H1 (cell line): ENCODE results near the gene USP10. TPM values are rescaled to one million over a fixed set of nuclear protein-coding genes. Genes with fewer than 3 reads are reported as not detected.

Experiments used
- CTCF ChIA-PET: fragments of 300-600 bp; sonication (Branson Sonifier 250); formaldehyde crosslinking; loops from one replicate; lab custom pipeline; 2021; ENCODE audit not compliant: partially characterized antibody; lab: Charles Lee
- POLR2A ChIA-PET: fragments of 300-600 bp; sonication (Branson Sonifier 250); formaldehyde crosslinking; loops from one replicate; lab custom pipeline; 2021; ENCODE audit warnings: inconsistent platforms; ENCODE audit not compliant: partially characterized antibody; lab: Charles Lee
- DNase-seq, 2 experiments: peaks; one replicate each; pipeline versions ENCODE4 v3.0.0 to v3.0.0-alpha.2; 2010 to 2022; ENCODE audit warnings: low spot score in 2 of 2, low read depth in 1 of 2, mixed read lengths in 1 of 2
- FAIRE-seq: peaks from 2 replicates; lab custom pipeline; 2011; peaks lifted over from hg19 to GRCh38; lab: Jason Lieb, UNC
- H2AFZ ChIP-seq: 2 replicates; pipeline ENCODE4 v1.8.1; 2012; ENCODE audit warnings: low read length, inconsistent platforms
- H2AK5ac ChIP-seq: 2 replicates; pipeline ENCODE4 v1.6.1; 2013; ENCODE audit warnings: low read depth, low read length
- H2BK120ac ChIP-seq: replicated peaks from 2 replicates; pipeline ENCODE3; 2013; ENCODE audit warnings: low read depth, low read length, inconsistent platforms
- H2BK12ac ChIP-seq: 2 replicates; pipeline ENCODE4 v1.6.1; 2013; ENCODE audit warnings: low read depth, low read length
- H2BK15ac ChIP-seq: 2 replicates; pipeline ENCODE4 v1.6.1; 2013; ENCODE audit warnings: low read length
- H2BK20ac ChIP-seq: 2 replicates; pipeline ENCODE4 v1.6.1; 2013; ENCODE audit warnings: low read length
- H2BK5ac ChIP-seq: 2 replicates; pipeline ENCODE4 v1.6.1; 2013; ENCODE audit warnings: low read depth, low read length
- H3K14ac ChIP-seq: 2 replicates; pipeline ENCODE4 v1.6.1; 2013; ENCODE audit warnings: inconsistent platforms; ENCODE audit not compliant: insufficient read length
- H3K18ac ChIP-seq: 2 replicates; pipeline ENCODE4 v1.6.1; 2013; ENCODE audit warnings: low read length; ENCODE audit errors: extremely low read depth
- H3K23ac ChIP-seq: 2 replicates; pipeline ENCODE4 v1.6.1; 2013; ENCODE audit warnings: inconsistent platforms; ENCODE audit not compliant: insufficient read length
- H3K23me2 ChIP-seq: 2 replicates; pipeline ENCODE4 v1.6.1; 2013; ENCODE audit warnings: low read depth, low read length
- H3K27ac ChIP-seq: 2 replicates; pipeline ENCODE4 v1.6.1; 2011; ENCODE audit warnings: low read depth, low read length, inconsistent platforms
- H3K27me3 ChIP-seq, 4 experiments: replicated peaks in 1 of 4; 1 replicate in 1 of 4; 2 replicates in 3 of 4; pipeline versions ENCODE4 v1.6.1 to v1.8.1; 2011 to 2013; ENCODE audit warnings: low read length in 3 of 4, mild to moderate bottlenecking in 3 of 4, inconsistent platforms in 2 of 4, mixed read lengths in 2 of 4, moderate library complexity in 1 of 4; ENCODE audit not compliant: control insufficient read depth in 3 of 4, insufficient read depth in 3 of 4; ENCODE audit errors: extremely low read depth in 1 of 4
- H3K36me3 ChIP-seq, 4 experiments: 2 replicates each; pipeline versions ENCODE4 v1.6.1 to v1.8.1; 2011 to 2013; ENCODE audit warnings: mild to moderate bottlenecking in 4 of 4, low read length in 3 of 4, moderate library complexity in 2 of 4, control low read depth in 1 of 4, inconsistent platforms in 1 of 4; ENCODE audit not compliant: insufficient read depth in 4 of 4, control insufficient read depth in 2 of 4
- H3K4ac ChIP-seq: replicated peaks from 2 replicates; pipeline ENCODE3; 2013; ENCODE audit warnings: low read length, low read depth, mixed read lengths, inconsistent platforms; ENCODE audit not compliant: insufficient read length
- H3K4me1 ChIP-seq, 4 experiments: replicated peaks in 1 of 4; 1 replicate in 1 of 4; 2 replicates in 3 of 4; pipeline versions ENCODE4 v1.6.1 to v1.8.1; 2011 to 2013; ENCODE audit warnings: low read length in 3 of 4, inconsistent platforms in 2 of 4, mixed read lengths in 1 of 4; ENCODE audit not compliant: insufficient read depth in 4 of 4, control insufficient read depth in 3 of 4
- H3K4me2 ChIP-seq, 2 experiments: 2 replicates each; pipeline versions ENCODE4 v1.6.1 to v1.8.1; 2011 to 2013; ENCODE audit warnings: low read depth in 2 of 2, low read length in 2 of 2, control low read depth in 1 of 2, inconsistent platforms in 1 of 2, mild to moderate bottlenecking in 1 of 2; ENCODE audit not compliant: insufficient read depth in 1 of 2
- H3K4me3 ChIP-seq, 4 experiments: fragments of 200-600, 300-600 bp in 1 of 4; sonication (generic), shearing (Covaris generic), sonication (Bioruptor Twin) in 1 of 4; 2 replicates each; pipeline versions ENCODE4 v1.5.1 to v1.8.1; 2011 to 2016; ENCODE audit warnings: low read length in 4 of 4, low read depth in 3 of 4, control low read depth in 2 of 4, inconsistent platforms in 2 of 4, mild to moderate bottlenecking in 2 of 4, mixed read lengths in 1 of 4, moderate library complexity in 1 of 4; ENCODE audit not compliant: insufficient read depth in 2 of 4; ENCODE audit errors: extremely low read depth in 1 of 4
- H3K56ac ChIP-seq: replicated peaks from 2 replicates; pipeline ENCODE3; 2013; ENCODE audit warnings: low read depth, mild to moderate bottlenecking, mixed read lengths, low read length, inconsistent platforms; ENCODE audit not compliant: insufficient read length
- H3K79me1 ChIP-seq: 2 replicates; pipeline ENCODE4 v1.6.1; 2013; ENCODE audit warnings: low read depth, low read length, control low read depth
- H3K79me2 ChIP-seq, 2 experiments: 2 replicates each; pipeline versions ENCODE4 v1.6.1 to v1.8.1; 2012 to 2013; ENCODE audit warnings: low read length in 2 of 2, mild to moderate bottlenecking in 2 of 2, inconsistent platforms in 1 of 2; ENCODE audit not compliant: insufficient read depth in 2 of 2, control insufficient read depth in 1 of 2
- H3K9ac ChIP-seq, 4 experiments: replicated peaks in 1 of 4; 1 replicate in 1 of 4; 2 replicates in 3 of 4; pipeline versions ENCODE4 v1.6.1 to v1.8.1; 2011 to 2013; ENCODE audit warnings: low read depth in 3 of 4, low read length in 3 of 4, control low read depth in 2 of 4, mild to moderate bottlenecking in 2 of 4, moderate library complexity in 2 of 4, inconsistent platforms in 1 of 4; ENCODE audit errors: extremely low read depth in 1 of 4
- H3K9me3 ChIP-seq, 2 experiments: 2 replicates each; pipeline versions ENCODE4 v1.6.1 to v1.8.1; 2012 to 2013; ENCODE audit warnings: mild to moderate bottlenecking in 2 of 2, moderate library complexity in 2 of 2, control low read depth in 1 of 2, inconsistent platforms in 1 of 2, low read depth in 1 of 2, low read length in 1 of 2, mixed read lengths in 1 of 2; ENCODE audit not compliant: insufficient read depth in 2 of 2
- H4K20me1 ChIP-seq, 2 experiments: replicated peaks in 1 of 2; 2 replicates each; pipeline versions ENCODE3 to v1.8.1; 2011 to 2013; ENCODE audit warnings: inconsistent platforms in 2 of 2, low read length in 2 of 2, mild to moderate bottlenecking in 1 of 2; ENCODE audit not compliant: insufficient read depth in 2 of 2, control insufficient read depth in 1 of 2
- H4K5ac ChIP-seq: 2 replicates; pipeline ENCODE4 v1.6.1; 2013; ENCODE audit warnings: low read length, low read depth, mixed read lengths, inconsistent platforms; ENCODE audit not compliant: insufficient read length
- H4K8ac ChIP-seq: 2 replicates; pipeline ENCODE4 v1.8.0; 2013; ENCODE audit warnings: mild to moderate bottlenecking, moderate library complexity, low read length, inconsistent platforms; ENCODE audit not compliant: insufficient read depth; ENCODE audit errors: extremely low read depth
- H4K91ac ChIP-seq: replicated peaks from 2 replicates; pipeline ENCODE3; 2013; ENCODE audit warnings: low read length, mixed read lengths, inconsistent platforms; ENCODE audit not compliant: insufficient read length
- CHD2 ChIP-seq: IDR thresholded peaks from 2 replicates; pipeline ENCODE4 v1.6.1; 2012; ENCODE audit warnings: low read length, improper control_type of control experiment
- JUN ChIP-seq: IDR thresholded peaks from 2 replicates; pipeline ENCODE4 v1.6.1; 2011; ENCODE audit warnings: low read depth, mild to moderate bottlenecking, improper control_type of control experiment, low read length
- POLR2AphosphoS5 ChIP-seq: IDR thresholded peaks from 2 replicates; pipeline ENCODE4 v1.6.1; 2011; ENCODE audit warnings: low read depth, low read length
- RAD21 ChIP-seq, 2 experiments: IDR thresholded peaks in 1 of 2; conservative IDR thresholded peaks in 1 of 2; 2 replicates each; pipeline ENCODE4 v1.6.1; 2011; ENCODE audit warnings: low read depth in 2 of 2, low read length in 2 of 2, improper control_type of control experiment in 1 of 2, inconsistent platforms in 1 of 2, mild to moderate bottlenecking in 1 of 2, moderate library complexity in 1 of 2
- SAP30 ChIP-seq: fragments of 300-600 bp; sonication (generic); IDR thresholded peaks from 2 replicates; pipeline ENCODE4 v1.7.1; 2012; ENCODE audit warnings: low read length, moderate library complexity, mild to moderate bottlenecking, inconsistent platforms; ENCODE audit not compliant: insufficient read depth, insufficient replicate concordance
- SP2 ChIP-seq: IDR thresholded peaks from 2 replicates; pipeline ENCODE4 v1.6.1; 2012; ENCODE audit warnings: mild to moderate bottlenecking, low read length, inconsistent platforms
- WGBS, 2 experiments: shearing (Covaris generic) in 1 of 2; methylation state at CpG; one replicate each; pipeline versions ENCODE4 v1.1.6 to v1.1.7; 2013 to 2015; ENCODE audit warnings: low lambda C conversion rate in 2 of 2, mixed read lengths in 2 of 2, inconsistent platforms in 1 of 2, low coverage in 1 of 2, missing lambda C conversion rate in 1 of 2; ENCODE audit not compliant: insufficient replicate concordance in 2 of 2, insufficient coverage in 1 of 2, insufficient read length in 1 of 2; ENCODE audit errors: extremely low coverage in 1 of 2, missing lambda C conversion rate in 1 of 2; 5-methylcytosine and 5-hydroxymethylcytosine counted together
- polyA plus RNA-seq, 7 experiments: library from polyadenylated mRNA; depleted of rRNA in 3 of 7; stranded (reverse) in 5 of 7; unstranded in 2 of 7; fragments of >200 nt in 5 of 7; fragments of 200-250 nt in 2 of 7; gene quantifications; 1 replicate in 5 of 7; 2 replicates in 1 of 7; 4 replicates in 1 of 7; pipeline versions ENCODE4 v1.2.1 to v1.2.3, GENCODE V29; 2011 to 2013; ENCODE audit warnings: missing spikeins in 2 of 7, mixed read lengths in 2 of 7
- total RNA-seq: library from RNA; stranded (reverse); fragmentation: NEBNext Ultra II Directional; extraction: Animal tissue kit (Norgen Biotek cat#: 25700); gene quantifications from 2 replicates; pipeline ENCODE4 v1.2.1, GENCODE V29; 2021
- TF ChIP-seq, protein P1 (sequence below): IDR thresholded peaks from 2 replicates; pipeline ENCODE4 v1.6.1; 2011; ENCODE audit warnings: low read depth, mild to moderate bottlenecking, low read length; ENCODE audit not compliant: insufficient read depth

Gene USP10
- total and polyA plus RNA-seq, 2 of the 8 experiments (the other 6 are each of a cell fraction or from before 2014, with no cell fraction given): 171 to 195 TPM

DNA sequence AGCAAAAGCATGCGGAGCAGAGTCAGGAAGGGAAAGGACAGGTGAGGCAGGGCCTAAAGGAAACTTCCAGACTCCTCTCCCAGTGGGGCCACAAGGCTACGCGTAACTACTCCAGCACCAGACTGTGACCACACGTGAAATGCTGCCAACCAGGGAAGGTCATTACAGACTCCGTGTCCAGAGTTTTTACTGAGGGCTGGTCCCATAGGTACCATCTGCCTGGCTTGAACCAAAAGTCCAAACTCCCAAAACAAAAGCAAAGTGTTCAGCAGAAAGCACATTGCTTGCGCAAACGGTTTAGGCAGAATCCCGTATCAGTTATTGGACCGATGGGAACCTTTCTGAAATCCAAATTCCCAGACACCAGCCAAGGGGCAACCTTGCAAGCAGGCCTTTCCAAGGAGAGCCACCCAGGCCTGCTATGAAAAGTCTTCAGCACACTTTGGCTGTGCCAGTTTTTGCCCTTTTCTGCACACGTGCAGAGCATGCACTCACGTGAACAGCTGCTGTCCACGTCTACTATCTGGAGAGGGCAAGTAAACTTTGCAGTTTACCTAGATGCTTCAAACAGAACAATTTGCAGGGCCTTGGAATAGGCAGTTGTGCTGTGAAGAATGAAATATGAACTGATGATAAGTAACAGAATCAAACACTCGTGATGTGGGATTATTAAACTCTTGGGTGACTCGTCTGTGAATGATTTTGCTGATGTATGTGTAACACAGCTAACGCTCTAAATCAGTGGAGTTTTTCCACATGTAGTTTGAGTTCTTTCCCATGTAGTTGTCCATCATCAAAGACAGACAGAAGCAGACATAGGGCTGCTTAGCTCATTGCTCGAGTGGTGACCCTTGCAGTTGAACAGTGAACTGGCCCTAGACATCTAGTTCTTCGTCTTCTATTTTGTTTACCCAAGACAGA, 61.9 kb downstream of the USP10 start:
- H2AFZ ChIP-seq: no peak overlapping the region
- H3K79me1 ChIP-seq: no peaks in the 10 kb centered on the region; the same call in 1 of the 2 replicates
- no peak overlapping the region for H3K4me3 ChIP-seq
- H2AK5ac ChIP-seq: no peak overlapping the region
- H3K18ac ChIP-seq: no peak overlapping the region
- peaks cover 12 to 66% (median 46%) of the 10 kb centered on the region in 4 experiments; a peak in 7 of 8 replicates for H3K36me3 ChIP-seq
- H3K27ac ChIP-seq: no peak overlapping the region
- peaks cover 10 to 20% of the 10 kb centered on the region in 2 experiments for H4K20me1 ChIP-seq
- no peak for DNase-seq
- H3K4me2 ChIP-seq: no peak overlapping the region
- H4K91ac ChIP-seq: no peak overlapping the region
- no peaks in the 10 kb centered on the region for H3K27me3 ChIP-seq
- H3K56ac ChIP-seq: no peak overlapping the region
- no peak overlapping the region; the same call in 1 of the 2 replicates for H4K8ac ChIP-seq
- H2BK15ac ChIP-seq: no peak overlapping the region
- 95% methylated on average over 17 of the region's 17 CpGs; no CpG with 5 or more reads in 1 of the 2 experiments for WGBS, 2 experiments
- POLR2A ChIA-PET: interaction anchor here (1.9 kb wide), 1 partner anchor 10 kb away, joined by 6 read pairs; no protein-coding TSS in a partner anchor
- no peak overlapping the region for H3K23ac ChIP-seq
- no peak for FAIRE-seq
- H4K5ac ChIP-seq: no peak overlapping the region
- H3K4me1 ChIP-seq: no peaks in the 10 kb centered on the region
- no peak overlapping the region for H3K14ac ChIP-seq
- no peak overlapping the region for H3K4ac ChIP-seq
- H3K9ac ChIP-seq: no peak overlapping the region
- H3K79me2 ChIP-seq: peaks cover 0 to 65% of the 10 kb centered on the region in 2 experiments; a peak in 3 of 4 replicates
- no peaks in the 10 kb centered on the region for H3K9me3 ChIP-seq
- H3K23me2 ChIP-seq: no peaks in the 10 kb centered on the region
- no peak overlapping the region for H2BK120ac ChIP-seq
- no peak overlapping the region for H2BK5ac ChIP-seq
- no peak overlapping the region for H2BK12ac ChIP-seq
- CTCF ChIA-PET: interaction anchor here (0.7 to 3.2 kb wide), 10 partner anchors 15 to 418 kb away, joined by 3 to 20 read pairs (median 4); no protein-coding TSS in a partner anchor
- H2BK20ac ChIP-seq: no peak overlapping the region
- TF ChIP-seq POLR2AphosphoS5 (no peak), RAD21 (IDR thresholded peaks at IDR 0.05 in 1 of 2, conservative IDR thresholded peaks at IDR 0.05 in 1 of 2; ENCODE audit: low read depth in 2 of 2, low read length in 2 of 2) (no peak), CHD2 (no peak), SAP30 (no peak), JUN (no peak), SP2 (no peak)
- TF ChIP-seq, protein P1, sequence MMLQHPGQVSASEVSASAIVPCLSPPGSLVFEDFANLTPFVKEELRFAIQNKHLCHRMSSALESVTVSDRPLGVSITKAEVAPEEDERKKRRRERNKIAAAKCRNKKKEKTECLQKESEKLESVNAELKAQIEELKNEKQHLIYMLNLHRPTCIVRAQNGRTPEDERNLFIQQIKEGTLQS: no peak
